GM18870 (cell line): Measurements from ENCODE around the gene KATNBL1.
A peak's percentile ranks its signal among the peaks of the same experiment; 100 is the strongest.

ENCODE experiments used
- ATAC-seq: cut with Tn5 transposase; IDR thresholded peaks from one replicate; pipeline ENCODE4 v1.9.1; 2021; ENCODE audit warnings: moderate library complexity; ENCODE audit not compliant: unreplicated experiment

Gene KATNBL1

DNA sequence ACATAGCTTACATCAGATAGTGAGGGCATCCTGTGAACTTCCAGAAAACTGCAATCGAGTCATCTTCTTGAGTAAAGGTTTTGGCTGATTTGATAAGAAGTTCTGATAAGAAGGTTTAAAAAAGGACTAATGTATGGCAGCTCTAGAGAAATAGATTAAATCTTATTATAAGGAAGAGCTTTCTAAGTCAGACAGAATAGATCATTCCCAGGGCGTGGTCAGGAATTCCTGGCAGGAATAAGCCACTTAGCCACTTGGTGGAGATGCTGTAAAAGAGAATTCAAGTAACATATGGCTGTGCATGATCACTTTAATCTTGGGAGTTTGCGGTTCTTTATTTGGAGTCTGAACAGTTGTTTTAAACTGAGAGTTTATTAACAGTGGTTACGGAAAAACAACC lies 90.6 kb downstream of the KATNBL1 start:
- no peak for ATAC-seq

DNA sequence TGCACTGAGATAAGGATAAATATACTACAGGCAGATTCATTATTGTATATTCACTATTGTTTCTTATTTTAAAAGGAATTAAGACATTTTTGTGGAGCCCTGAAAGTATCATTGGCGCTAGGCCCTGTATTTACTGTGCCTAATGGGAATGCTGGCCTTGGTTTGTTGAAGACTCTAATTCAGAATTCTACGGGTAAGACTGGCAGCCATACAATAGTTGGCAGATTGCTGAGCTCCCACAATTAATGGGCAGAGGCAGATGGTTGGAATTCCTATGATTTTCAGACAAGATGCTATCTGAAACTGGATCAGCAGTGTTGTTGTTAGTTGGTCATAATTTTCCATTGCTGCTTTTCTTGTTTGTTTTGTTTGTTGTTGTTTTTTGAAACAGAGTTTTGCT lies 93.3 kb downstream of the KATNBL1 start:
- no peak for ATAC-seq

DNA sequence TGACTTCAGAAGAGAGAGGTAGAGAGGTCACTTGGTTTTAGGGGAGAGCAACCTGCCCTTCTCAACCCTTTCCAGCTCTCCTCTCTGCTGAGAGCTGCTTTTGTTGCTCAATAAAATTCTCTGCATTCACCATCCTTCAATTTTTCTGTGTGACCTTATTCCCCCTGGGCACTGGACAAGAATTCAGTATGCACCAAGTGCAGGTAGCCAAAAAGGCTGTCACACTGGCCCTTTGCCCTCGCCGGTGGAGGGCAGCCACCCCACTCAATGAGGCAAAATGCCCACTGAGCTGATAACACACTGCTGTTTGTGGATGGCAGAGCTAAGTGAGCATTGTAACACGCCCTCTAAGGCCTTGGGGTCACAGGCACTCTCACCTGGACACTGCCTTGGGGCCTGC lies 95.2 kb downstream of the KATNBL1 start:
- no peak for ATAC-seq

DNA sequence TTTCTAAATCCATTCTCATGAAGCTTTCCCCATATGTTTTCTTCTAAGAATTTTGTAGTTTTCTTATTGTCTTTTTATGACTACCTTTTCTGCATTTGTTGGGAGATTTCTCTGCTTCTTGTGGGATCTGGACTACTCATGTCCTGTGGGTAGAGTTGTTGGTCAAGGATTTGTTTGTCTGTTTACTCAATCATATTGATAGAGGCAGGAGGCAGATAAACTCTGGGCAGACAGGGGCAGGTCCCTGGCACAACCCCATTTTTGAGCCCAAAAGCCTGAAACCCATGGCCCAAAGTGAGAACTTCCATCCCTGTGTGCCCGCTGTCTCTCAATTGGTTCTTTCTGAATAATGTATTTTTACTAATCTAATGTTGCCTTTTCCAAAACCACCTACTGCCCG lies 95.7 kb downstream of the KATNBL1 start:
- no peak for ATAC-seq

DNA sequence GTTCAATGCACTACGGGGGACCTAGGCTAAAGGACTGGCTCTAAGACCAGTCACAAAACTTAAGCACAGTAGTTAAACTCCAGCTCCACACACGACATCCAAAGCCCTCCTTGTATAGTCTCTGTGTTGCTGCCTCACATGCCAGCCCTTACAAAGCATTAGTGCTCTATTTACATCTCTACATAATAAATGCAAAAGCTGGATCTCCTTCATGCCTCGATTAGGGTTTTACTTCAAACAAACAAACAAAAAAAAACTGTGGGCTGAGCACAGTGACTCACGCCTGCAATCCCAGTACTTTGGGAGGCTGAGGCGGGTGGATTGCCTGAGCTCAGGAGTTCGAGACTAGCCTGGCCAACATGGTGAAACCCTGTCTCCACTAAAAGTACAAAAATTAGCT lies 98.4 kb downstream of the KATNBL1 start:
- ATAC-seq, result no peak

DNA sequence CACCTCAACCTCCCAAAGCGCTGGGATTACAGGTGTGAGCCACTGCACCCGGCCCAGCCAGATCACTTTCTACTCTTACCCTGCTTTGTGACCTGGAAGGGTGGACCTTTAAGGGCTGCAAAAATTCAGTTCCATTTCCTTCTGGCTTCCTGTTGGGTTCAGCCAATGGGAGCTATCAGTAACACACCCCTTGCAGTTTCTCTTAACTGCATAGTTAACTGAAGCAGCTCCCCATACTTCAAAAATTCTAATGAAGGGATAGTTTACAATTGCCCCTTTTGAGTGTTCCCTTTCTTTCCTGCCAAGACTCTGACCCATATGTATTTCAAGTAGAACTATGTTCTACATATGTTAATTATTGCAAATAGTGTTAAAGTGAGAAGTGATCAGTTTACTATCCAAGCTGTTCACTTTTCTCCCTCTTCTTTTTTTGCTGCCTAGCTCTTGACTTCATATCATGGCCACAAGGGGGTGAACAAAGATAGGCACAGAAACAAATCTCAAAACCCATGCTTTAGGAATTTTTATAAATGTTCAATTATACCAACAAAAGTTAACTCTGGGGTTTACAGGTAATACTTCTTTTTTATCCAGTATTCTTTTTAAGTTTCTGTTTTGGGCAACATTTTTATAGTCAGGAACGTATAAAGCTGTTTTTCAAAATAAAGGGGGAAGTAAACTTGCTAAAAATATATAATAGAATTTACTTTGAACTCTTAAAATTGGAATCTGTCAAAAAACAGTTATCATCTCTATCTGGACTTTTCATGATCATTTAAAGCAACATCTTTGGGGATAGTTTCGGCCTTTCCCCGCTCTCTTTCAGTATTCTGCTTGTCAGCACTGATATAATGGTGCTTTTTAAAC lies 99.9 kb downstream of the KATNBL1 start:
- no peak for ATAC-seq

DNA sequence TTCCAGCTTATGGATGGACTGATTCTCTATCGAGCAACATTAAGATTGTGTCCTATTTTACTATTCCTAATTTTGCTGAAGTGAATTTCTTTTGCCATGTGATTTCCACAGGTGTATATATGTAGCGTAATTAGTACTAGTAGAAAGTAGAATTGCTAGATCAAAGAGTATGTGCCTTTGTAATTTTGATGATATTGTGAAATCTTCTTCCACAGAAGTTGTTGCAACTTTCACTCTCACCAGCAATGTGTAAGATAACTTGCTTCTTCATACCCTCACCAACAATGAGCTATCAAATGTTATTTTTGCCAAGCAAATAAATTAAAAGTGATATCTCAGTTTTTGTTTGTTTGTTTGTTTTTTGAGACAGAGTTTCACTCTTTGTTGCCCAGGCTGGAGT lies 102.6 kb downstream of the KATNBL1 start:
- ATAC-seq, result no peak

DNA sequence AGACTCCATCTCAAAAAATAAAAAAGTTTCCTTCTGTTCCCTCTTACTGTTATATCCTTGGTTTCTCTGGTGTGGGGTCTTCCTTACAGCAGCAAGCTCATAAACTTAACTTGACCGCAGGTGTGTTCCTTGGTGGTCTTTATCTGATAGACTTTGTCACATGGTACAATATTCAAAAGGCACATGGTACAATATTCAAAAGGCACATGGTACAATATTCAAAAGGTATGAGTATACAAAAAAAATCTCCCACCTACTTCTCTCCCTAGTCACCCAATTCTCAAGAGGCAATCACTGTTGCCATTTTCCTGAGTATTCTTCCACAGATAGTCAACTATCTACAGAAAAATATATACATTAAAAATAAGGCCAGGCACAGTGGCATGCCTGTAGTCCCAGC lies 103.5 kb downstream of the KATNBL1 start:
- no peak for ATAC-seq

DNA sequence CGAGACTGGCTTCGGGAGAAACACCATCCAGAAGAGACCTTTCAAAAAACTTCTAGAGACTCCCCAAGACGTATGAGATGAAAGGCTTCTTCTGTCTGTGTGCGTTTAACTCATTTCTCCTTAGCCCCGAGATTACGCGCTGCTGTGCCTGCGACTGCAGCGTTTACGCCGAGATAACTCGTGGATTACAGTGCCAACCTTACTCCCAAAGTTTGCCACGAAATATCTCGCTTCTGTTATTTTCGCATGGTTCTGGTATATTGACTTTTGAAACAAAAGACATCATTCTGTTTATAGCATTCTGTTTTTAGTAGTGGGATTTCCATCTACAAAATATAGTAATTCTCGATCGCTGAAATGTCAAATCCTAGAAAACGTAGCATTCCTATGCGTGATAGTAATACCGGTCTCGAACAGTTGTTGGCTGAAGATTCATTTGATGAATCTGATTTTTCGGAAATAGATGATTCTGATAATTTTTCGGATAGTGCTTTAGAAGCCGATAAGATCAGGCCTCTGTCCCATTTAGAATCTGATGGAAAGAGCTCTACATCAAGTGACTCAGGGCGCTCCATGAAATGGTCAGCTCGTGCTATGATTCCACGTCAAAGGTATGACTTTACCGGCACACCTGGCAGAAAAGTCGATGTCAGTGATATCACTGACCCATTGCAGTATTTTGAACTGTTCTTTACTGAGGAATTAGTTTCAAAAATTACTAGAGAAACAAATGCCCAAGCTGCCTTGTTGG lies 107.5 kb downstream of the KATNBL1 start:
- no peak for ATAC-seq

DNA sequence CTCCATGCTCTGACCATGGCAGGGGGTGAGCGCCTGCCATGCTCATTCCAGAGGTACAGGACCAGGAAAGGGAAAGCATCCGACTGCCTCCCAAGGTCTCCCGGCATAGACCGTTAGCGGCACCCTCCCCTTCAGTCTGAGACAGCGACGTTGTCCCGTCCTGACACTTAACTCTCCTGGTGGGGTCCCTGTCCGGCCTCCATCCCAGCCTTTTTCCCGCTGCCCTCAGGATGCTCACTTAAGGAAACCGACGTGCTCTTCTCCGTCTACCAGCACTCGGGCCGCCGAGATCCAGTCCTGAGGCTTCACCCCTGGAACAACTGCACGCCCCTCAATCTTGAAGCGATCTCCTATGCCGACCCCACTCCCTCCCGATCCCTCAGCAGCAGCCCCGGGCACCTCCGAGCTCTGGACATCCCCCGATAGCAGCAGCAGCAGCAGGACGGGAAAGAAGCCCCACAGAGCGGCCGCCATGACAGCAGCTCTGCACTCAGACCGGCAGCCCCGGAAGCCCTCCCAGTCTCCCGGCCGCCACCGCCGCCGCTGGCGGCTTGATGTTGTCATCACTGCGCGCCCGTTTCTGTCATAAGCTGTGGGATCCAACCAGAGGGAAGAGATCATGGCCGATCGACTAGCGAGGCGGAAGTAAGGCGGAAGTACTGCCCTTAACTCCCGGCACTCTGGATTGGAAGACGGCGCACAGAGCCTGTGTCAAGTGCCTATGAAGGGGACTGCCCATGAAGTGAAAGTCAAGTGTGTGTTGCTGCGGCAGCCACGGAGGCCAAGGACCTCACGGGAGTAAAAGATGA lies 108.3 kb downstream of the KATNBL1 start, which contains the start of the genes EMC7 and PGBD4:
Gene EMC7, minus strand, starts transcription at position 497 of the 809 bp plus-strand sequence. Its CDS starts 23 bp downstream, at position 474.
Gene PGBD4, plus strand, starts transcription at position 718 of the 809 bp plus-strand sequence. CDS start 449 bp downstream, outside the sequence.
- peak; percentile 93 for ATAC-seq

DNA sequence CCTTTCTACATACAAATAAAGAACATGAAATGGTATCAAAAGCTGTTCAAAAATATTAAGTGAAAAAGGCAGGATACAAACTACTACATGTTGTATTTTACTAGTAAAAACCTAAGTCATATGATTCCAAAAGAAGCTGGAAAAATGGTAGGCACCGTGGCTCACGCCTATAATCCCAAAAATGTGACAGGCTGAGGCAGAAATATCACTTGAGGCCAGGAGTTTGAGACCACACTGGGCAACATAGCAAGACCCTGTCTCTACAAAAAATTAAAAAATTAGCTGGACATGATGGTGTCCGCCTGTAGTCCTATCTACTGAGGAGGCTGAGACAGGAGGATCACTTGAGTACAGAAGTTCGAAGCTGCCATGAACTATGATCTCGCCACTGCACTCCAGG lies 110.0 kb downstream of the KATNBL1 start:
- ATAC-seq, result no peak
